T-helper 2 cell treated with Interferon-gamma antibody and Interleukin-4, amounts not matched to agents 100 ng/mL and 5 ng/mL, for 36 hours (primary cell): ENCODE measurements around the gene ZNF446. TPM values are rescaled to one million over a fixed set of nuclear protein-coding genes. Genes with fewer than 3 reads are reported as not detected.

ENCODE experiments used
- intact Hi-C: fragments of 100-400 bp; cut with micrococcal nuclease; formaldehyde crosslinking; loops from one replicate; pipeline ENCODE4 v1.15.1; 2023
- total RNA-seq: library from RNA; stranded (reverse); gene quantifications from 2 replicates; pipeline ENCODE4 v1.2.3, GENCODE V29; 2022

Gene ZNF446
- total RNA-seq, 1 donor from 2014 or later, result 7.3 TPM

DNA sequence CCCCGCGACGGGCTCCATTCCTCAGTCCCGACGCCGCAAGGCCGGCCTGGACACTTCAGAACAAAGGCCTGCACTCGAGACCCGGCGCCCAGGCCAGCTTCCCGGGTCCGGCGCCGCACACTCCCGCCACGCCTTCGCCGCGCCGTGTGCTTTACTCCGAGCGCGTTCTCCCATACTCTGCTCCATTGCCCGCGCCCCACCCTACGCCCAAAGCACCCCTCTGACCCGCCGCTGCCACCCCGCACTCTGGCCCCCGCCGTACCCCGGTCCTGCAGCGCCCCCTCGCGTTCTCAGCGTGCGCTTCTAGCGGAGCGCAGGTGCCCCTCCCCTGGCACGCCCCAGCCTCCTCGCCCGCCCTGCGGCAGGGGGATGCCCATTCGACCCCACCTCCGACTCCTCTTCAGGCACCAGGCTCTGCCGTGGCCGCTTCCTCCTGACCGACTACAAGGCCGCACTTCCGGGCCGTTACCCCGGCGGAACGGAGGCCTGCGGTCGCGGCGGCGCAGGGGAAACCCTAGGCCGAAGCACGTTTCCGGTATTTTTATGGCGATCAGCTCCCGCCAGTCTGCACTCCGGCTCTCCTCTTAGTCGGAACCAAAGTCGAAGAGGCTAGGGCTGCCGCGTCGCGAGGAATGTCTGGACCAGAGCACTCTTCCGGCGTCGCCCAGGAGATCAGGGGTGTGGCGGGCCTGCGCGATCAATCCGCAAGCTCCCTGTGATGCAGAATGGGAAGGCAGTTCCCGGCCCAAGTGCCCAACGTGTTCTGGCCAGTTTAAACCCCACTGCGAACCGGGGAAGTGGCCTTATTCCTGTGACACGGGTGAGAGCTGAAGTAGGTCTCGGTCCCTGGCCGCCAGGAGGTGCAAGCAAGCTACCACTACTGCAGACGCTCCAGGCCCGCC, 43.5 kb downstream of the ZNF446 start, which contains the start of gene ZBTB45:
Gene ZBTB45, minus strand, starts transcription at position 456 of the 902 bp plus-strand sequence. CDS start 2,137 bp downstream, outside the sequence.
- intact Hi-C loops, result loop anchor here (1.0 to 5.0 kb wide), 9 partner anchors 20 to 112 kb away; partner anchors contain the start of genes CHMP2A, MZF1, TRIM28 and ZNF324B

DNA sequence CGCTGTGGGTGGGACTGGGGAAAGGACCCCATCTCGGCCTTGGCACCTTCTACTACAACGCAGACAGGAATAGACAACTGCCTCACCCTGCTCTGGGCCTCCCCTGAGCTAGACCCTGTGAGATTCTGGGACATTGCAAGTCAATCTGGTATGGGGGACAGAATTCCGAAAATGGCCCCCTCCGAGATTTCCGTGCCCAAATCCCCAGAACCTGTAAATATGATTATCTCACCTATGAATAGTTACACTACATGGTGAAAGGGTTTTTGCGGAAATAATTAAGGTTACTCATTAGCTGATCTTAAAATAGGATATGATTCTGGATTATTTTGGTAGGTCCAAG, 44.1 kb downstream of the ZNF446 start:
- intact Hi-C loops, result loop anchor here (1.0 kb wide), 1 partner anchor 61 kb away; no protein-coding TSS in a partner anchor

DNA sequence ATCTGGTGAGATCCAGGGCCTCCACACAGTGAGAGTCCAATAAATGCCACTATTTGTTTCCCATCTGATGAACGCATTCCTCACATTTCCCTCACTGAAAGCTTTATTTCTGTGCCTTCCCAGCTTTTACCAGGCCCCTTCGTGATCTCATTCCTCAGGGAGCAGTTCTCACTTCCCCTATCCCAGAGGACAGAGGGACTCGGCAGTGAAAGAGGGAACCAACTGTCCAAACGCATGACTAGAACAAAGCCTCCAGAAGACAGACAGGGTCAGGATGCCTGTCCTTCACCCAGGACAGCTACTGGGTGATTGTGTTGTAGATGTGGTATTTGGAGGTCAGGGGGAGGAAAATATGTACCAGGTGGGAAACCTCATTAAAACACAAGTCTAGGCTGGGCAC, 45.5 kb downstream of the ZNF446 start:
- intact Hi-C loops, result no loop called here

DNA sequence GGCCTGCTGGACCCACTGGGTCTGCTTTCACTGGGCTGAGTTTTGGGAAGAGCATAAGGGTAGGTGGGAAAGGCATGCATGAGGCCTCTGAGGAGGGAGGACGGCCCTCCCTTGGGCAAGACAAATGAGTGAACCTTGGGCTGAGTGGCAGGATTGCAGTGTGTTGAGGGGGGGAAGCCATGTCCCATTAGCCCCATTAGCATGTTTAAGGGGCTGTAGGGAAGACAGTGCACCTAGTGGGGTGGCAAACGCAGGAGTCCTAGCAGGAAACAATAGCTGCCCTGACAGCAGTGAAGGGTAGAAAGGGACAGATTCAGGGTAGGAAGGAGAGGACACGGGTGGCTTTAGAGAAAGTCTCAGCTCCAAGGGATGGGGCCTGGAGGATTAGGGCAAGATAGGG, 46.6 kb downstream of the ZNF446 start:
- intact Hi-C loops, result no loop called here

DNA sequence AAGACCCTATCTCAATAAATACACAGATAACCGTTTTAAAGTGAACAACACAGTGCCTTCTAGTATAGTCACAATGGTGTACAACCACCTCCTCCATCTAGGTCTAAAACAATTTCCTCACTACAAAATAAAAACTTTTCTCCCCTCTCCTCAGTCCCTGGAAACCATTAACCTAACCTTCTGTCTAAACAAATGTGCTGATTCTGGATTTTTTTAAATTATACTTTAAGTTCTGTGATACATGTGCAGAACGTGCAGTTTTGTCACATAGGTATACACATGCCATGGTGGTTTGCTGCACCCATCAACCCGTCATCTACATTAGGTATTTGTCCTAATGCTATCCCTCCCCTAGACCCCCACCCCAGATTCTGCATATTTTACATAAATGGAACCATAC, 53.3 kb downstream of the ZNF446 start:
- intact Hi-C loops, result no loop called here

Other genes starting within 250 kb of the ZNF446 start
- 38.7 and 39.8 TPM in 2 replicates for gene ZNF544, start 247.4 kb upstream of the ZNF446 start, total RNA-seq
- 4.8 and 4.9 TPM in 2 replicates for gene ZNF8, start 197.4 kb upstream of the ZNF446 start, total RNA-seq
- gene ERVK3-1, start 171.0 kb upstream of the ZNF446 start, total RNA-seq, result 60.7 and 68.2 TPM in 2 replicates
- gene ZSCAN22, start 149.4 kb upstream of the ZNF446 start, total RNA-seq, result 3.6 and 4.3 TPM in 2 replicates
- gene A1BG, start 122.9 kb upstream of the ZNF446 start, total RNA-seq, result 10.3 and 11.0 TPM in 2 replicates
- 0.73 and 1.1 TPM in 2 replicates for gene ZNF497, start 113.6 kb upstream of the ZNF446 start, total RNA-seq
- 1.4 and 1.7 TPM in 2 replicates for gene ZNF837, start 95.3 kb upstream of the ZNF446 start, total RNA-seq
- gene RPS5, start 89.1 kb upstream of the ZNF446 start, total RNA-seq, result 1,063 and 1,068 TPM in 2 replicates
- gene RNF225, start 80.7 kb upstream of the ZNF446 start, total RNA-seq, result 0.27 and 0.61 TPM in 2 replicates
- gene ZNF584, start 67.7 kb upstream of the ZNF446 start, total RNA-seq, result 5.5 and 5.9 TPM in 2 replicates
- gene ZNF132, start 36.2 kb upstream of the ZNF446 start, total RNA-seq, result 4.0 and 4.1 TPM in 2 replicates
- 11.5 and 11.8 TPM in 2 replicates for gene ZNF324B, start 24.7 kb upstream of the ZNF446 start, total RNA-seq
- gene ZNF324, start 9.3 kb upstream of the ZNF446 start, total RNA-seq, result 10.1 and 11.4 TPM in 2 replicates
- 13.8 and 15.3 TPM in 2 replicates for gene SLC27A5, start 35.6 kb downstream of the ZNF446 start, total RNA-seq
- 16.5 and 17.8 TPM in 2 replicates for gene ZBTB45, start 43.5 kb downstream of the ZNF446 start, total RNA-seq
- 508 and 517 TPM in 2 replicates for gene TRIM28, start 67.7 kb downstream of the ZNF446 start, total RNA-seq
- 122 and 124 TPM in 2 replicates for gene CHMP2A, start 78.8 kb downstream of the ZNF446 start, total RNA-seq
- 92.8 and 95.9 TPM in 2 replicates for gene UBE2M, start 82.3 kb downstream of the ZNF446 start, total RNA-seq
- 26.5 and 26.7 TPM in 2 replicates for gene MZF1, start 97.0 kb downstream of the ZNF446 start, total RNA-seq